B cell (primary cell): Measurements from ENCODE around the gene ZNRF2.

ENCODE experiments used
- EZH2 ChIP-seq: IDR thresholded peaks from 2 replicates; pipeline ENCODE4 v1.6.1; 2012; ENCODE audit warnings: borderline replicate concordance, low read depth, mild to moderate bottlenecking, moderate library complexity, low read length; ENCODE audit not compliant: insufficient read depth, poor library complexity, severe bottlenecking
- TF ChIP-seq, protein P1 (sequence below): fragments of 200-600 bp; IDR thresholded peaks from one replicate; pipeline ENCODE4 v1.8.0; 2022; ENCODE audit warnings: antibody characterized with exemption, mild to moderate bottlenecking

DNA sequence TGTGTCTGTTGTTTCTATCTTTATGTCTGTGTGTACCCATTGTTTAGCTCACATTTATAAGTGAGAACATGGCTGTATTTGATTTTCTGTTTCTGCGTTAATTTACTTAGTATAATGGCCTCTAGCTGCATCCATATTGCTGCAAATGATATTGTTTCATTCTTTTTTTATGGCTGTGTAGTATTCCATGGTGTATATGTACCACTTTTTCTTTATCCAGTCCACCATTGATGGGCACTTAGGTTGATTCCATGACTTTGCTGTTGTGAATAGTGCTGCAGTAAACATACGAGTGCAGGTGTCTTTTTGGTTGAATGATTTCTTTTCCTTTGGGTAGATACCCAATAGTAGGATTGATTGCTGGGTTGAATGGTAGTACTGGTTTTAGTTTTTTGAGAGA, 48.2 kb downstream of the ZNRF2 start:
- TF ChIP-seq, protein P1, sequence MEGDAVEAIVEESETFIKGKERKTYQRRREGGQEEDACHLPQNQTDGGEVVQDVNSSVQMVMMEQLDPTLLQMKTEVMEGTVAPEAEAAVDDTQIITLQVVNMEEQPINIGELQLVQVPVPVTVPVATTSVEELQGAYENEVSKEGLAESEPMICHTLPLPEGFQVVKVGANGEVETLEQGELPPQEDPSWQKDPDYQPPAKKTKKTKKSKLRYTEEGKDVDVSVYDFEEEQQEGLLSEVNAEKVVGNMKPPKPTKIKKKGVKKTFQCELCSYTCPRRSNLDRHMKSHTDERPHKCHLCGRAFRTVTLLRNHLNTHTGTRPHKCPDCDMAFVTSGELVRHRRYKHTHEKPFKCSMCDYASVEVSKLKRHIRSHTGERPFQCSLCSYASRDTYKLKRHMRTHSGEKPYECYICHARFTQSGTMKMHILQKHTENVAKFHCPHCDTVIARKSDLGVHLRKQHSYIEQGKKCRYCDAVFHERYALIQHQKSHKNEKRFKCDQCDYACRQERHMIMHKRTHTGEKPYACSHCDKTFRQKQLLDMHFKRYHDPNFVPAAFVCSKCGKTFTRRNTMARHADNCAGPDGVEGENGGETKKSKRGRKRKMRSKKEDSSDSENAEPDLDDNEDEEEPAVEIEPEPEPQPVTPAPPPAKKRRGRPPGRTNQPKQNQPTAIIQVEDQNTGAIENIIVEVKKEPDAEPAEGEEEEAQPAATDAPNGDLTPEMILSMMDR = no peak
- no peak for TF ChIP-seq EZH2
